HepG2 (cell line): Measurements from ENCODE around the gene ITPR1. TPM values are rescaled to one million over a fixed set of nuclear protein-coding genes. Genes with fewer than 3 reads are reported as not detected.
"Not testable (repeated sequence)": the region's sequence is repeated elsewhere in the genome, so short reads cannot be mapped to it uniquely, and the experiment has no call there.

Experiments
- ATAC-seq: fragments of 200-7000 bp; cut with Tn5 transposase; 3 replicates; pipeline ENCODE4 v1.9.1; 2020; ENCODE audit warnings: mild to moderate bottlenecking, moderate library complexity
- BruUV-seq: library from RNA; stranded (reverse); fragments of 400-500 nt; replicated peaks from 2 replicates; lab custom pipeline; 2021; lab: Mats Ljungman, UMichigan
- CTCF ChIA-PET: fragments of 300-600 bp; formaldehyde crosslinking; extraction: SDS; loops from one replicate; lab custom pipeline; 2021; ENCODE audit warnings: low total read pairs, inconsistent platforms, low intra/inter-chr PET ratio; lab: Yijun Ruan, JAX
- POLR2A ChIA-PET: fragments of 350-600 bp; sonication (Branson Sonifier 250); formaldehyde crosslinking; loops from one replicate; lab custom pipeline; 2020; ENCODE audit warnings: antibody characterized with exemption, inconsistent platforms; lab: Yijun Ruan, JAX
- DNase-seq: peaks from one replicate; pipeline ENCODE4 v3.0.0-alpha.2; 2015; ENCODE audit warnings: low spot score
- FAIRE-seq: peaks from 3 replicates; lab custom pipeline; 2011; peaks lifted over from hg19 to GRCh38; lab: Jason Lieb, UNC
- H2AFZ ChIP-seq: one replicate; pipeline ENCODE4 v1.6.1; 2011; ENCODE audit warnings: low read length, inconsistent platforms
- H3K27ac ChIP-seq: fragments of 300-600 bp; 3 replicates; pipeline ENCODE4 v1.8.0; 2011; ENCODE audit warnings: mixed run types, mild to moderate bottlenecking, mixed read lengths, low read length, inconsistent platforms; ENCODE audit not compliant: insufficient read depth; ENCODE audit errors: extremely low read length
- H3K27me3 ChIP-seq, 2 experiments: fragments of 200-600 bp in 1 of 2; 2 replicates in 1 of 2; 3 replicates in 1 of 2; pipeline versions ENCODE4 v1.6.0 to v1.8.0; 2011; ENCODE audit warnings: low read length in 2 of 2, mild to moderate bottlenecking in 2 of 2, moderate library complexity in 2 of 2, inconsistent platforms in 1 of 2; ENCODE audit not compliant: insufficient read depth in 2 of 2, control insufficient read depth in 1 of 2
- H3K36me3 ChIP-seq, 2 experiments: fragments of 200-600 bp in 1 of 2; replicated peaks in 1 of 2; 2 replicates in 1 of 2; 3 replicates in 1 of 2; pipeline versions ENCODE4 v1.5.1 to v1.8.0; 2011; ENCODE audit warnings: low read length in 2 of 2, inconsistent platforms in 1 of 2; ENCODE audit not compliant: insufficient read depth in 2 of 2, control insufficient read depth in 1 of 2
- H3K4me1 ChIP-seq: 2 replicates; pipeline ENCODE4 v1.5.1; 2012; ENCODE audit warnings: low read length, inconsistent platforms; ENCODE audit not compliant: insufficient read depth
- H3K4me2 ChIP-seq: 2 replicates; pipeline ENCODE4 v1.6.0; 2011; ENCODE audit warnings: low read depth, low read length, inconsistent platforms
- H3K4me3 ChIP-seq, 3 experiments: fragments of 200-600 bp in 1 of 3; sonication (generic), shearing (Covaris generic) in 1 of 3; replicated peaks in 1 of 3; 2 replicates each; pipeline ENCODE4 v1.5.1; 2011 to 2016; ENCODE audit warnings: low read length in 3 of 3, inconsistent platforms in 2 of 3, low read depth in 2 of 3, mild to moderate bottlenecking in 2 of 3, control low read depth in 1 of 3, mixed read lengths in 1 of 3; ENCODE audit not compliant: insufficient read depth in 1 of 3
- H3K79me2 ChIP-seq: one replicate; pipeline ENCODE4 v1.6.1; 2011; ENCODE audit warnings: low read length, inconsistent platforms; ENCODE audit not compliant: insufficient read depth
- H3K9ac ChIP-seq: 2 replicates; pipeline ENCODE4 v1.6.0; 2011; ENCODE audit warnings: mild to moderate bottlenecking, low read depth, low read length, inconsistent platforms; ENCODE audit not compliant: insufficient read depth
- H3K9me3 ChIP-seq: 2 replicates; pipeline ENCODE4 v1.5.1; 2012; ENCODE audit warnings: mild to moderate bottlenecking, low read length
- H4K20me1 ChIP-seq: 2 replicates; pipeline ENCODE4 v1.6.0; 2011; ENCODE audit warnings: inconsistent platforms, mild to moderate bottlenecking, low read length, moderate library complexity; ENCODE audit not compliant: insufficient read depth
- MIER2 ChIP-seq: IDR thresholded peaks from 2 replicates; pipeline ENCODE4 v1.6.1; 2016; ENCODE audit warnings: missing biosample characterization, missing genetic modification reagents
- WGBS: methylation state at CpG from one replicate; pipeline ENCODE4 v1.1.6; 2017; ENCODE audit warnings: low lambda C conversion rate; 5-methylcytosine and 5-hydroxymethylcytosine counted together
- in situ Hi-C: cut with HindIII; loops from 2 replicates; pipeline ENCODE4 v1.10.0; 2017; ENCODE audit warnings: low pct_unique_long_range_greater_than_20kb; ENCODE audit not compliant: extremely low pct_ligation_motif_present
- intact Hi-C: fragments of 100-400 bp; cut with micrococcal nuclease; formaldehyde crosslinking; loops from one replicate; pipeline ENCODE4 v1.10.0; 2022; ENCODE audit not compliant: unreplicated experiment
- polyA plus RNA-seq, 8 experiments: library from polyadenylated mRNA; depleted of rRNA in 3 of 8; stranded (reverse) in 7 of 8; unstranded in 1 of 8; fragments of >200 nt; fragmentation: Illumina TruSeq in 4 of 8; extraction: Trizol in 4 of 8; gene quantifications; 2 replicates each; pipeline versions ENCODE4 v1.2.1 to v1.2.3, GENCODE V29; 2011 to 2016; ENCODE audit warnings: low read depth in 4 of 8, missing spikeins in 1 of 8, mixed read lengths in 1 of 8; ENCODE audit not compliant: insufficient read depth in 1 of 8
- total RNA-seq, 5 experiments: library from RNA; depleted of rRNA; stranded (reverse); fragments of >200 nt; fragmentation: Illumina TruSeq; extraction: Trizol; gene quantifications; 2 replicates each; pipeline ENCODE4 v1.2.3, GENCODE V29; 2016; ENCODE audit warnings: low read depth in 1 of 5

ITPR1 gene
- total and polyA plus RNA-seq, 2 of the 13 experiments (the other 11 are each of a cell fraction or from before 2014, with no cell fraction given), result 10.0 to 11.4 TPM

DNA sequence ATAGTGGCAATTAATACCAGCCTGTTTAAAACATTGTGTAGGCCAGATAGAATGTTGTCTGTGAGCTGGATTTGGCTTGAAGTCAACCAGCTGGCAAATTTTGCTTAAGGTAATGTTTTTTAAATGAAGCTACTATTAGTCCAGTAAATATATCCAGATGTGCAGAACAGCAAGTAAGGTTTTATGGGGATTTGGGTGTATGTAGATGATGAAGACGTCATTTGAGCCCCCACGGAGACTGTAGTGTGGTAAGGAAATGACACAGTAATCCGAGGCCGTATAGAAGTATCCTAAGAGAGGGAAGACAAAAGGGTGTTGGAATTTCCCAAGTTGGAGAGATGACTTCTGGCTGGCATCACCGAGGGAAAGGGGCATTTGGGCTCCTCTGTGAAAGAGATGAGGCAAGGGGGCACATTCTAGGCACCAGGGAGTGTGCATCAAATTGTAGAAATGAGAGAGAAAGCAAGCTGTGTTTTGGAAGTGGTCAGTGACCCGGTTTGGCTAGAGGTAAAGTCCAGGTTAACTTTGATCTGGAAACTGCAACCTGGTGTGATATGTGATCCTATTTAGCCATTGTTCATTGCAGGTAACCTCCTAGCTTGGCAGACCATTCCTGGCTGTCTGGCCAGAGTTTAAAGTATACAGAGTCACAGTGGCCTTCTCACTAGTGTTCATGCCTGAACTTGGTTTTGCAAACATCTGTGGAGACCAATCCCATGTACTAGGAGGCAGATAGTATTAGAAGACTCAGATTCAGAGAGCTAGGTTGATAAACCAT is 104.2 kb downstream of the ITPR1 start:
- in situ Hi-C loops (no loop called here), intact Hi-C loops (no loop called here)
- POLR2A ChIA-PET, result no interaction called here
- Histone ChIP-seq H3K27ac (no peak overlapping the region), H3K4me1 (peaks cover 15% of the 10 kb centered on the region), H3K79me2 (no peaks in the 10 kb centered on the region), H3K36me3 (no peaks in the 10 kb centered on the region), H3K4me3 (no peak overlapping the region), H3K9ac (no peak overlapping the region), H2AFZ (no peak overlapping the region), H3K27me3 (no peaks in the 10 kb centered on the region), H4K20me1 (no peaks in the 10 kb centered on the region), H3K9me3 (no peaks in the 10 kb centered on the region), H3K4me2 (no peak overlapping the region)
- 54% methylated on average over 6 of the region's 6 CpGs for WGBS
- no peak; the same call in 2 of the 3 replicates for ATAC-seq
- BruUV-seq, result no TSS peak
- FAIRE-seq, result no peak
- DNase-seq, result no peak
- CTCF ChIA-PET, result no interaction called here
- no peak for TF ChIP-seq MIER2 (CRISPR knock-in tag)

DNA sequence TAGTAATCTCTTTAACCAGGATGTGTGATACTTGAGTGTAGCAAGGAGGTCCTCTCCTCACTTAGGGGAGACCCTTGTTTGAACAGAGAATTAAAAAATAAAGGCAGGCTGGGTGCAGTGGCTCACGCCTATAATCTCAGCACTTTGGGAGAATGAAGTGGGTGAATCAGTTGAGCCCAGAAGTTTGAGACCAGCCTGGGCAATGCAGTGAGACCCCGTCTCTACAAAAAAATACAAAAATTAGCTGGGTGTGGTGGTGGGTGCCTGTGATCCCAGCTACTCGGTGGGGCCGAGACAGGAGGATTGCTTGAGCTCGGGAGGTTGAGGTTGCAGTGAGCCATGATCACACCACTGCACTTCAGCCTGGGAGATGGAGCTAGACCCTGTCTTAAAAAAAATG is 105.1 kb downstream of the ITPR1 start:
- BruUV-seq, POLR2A ChIA-PET: not testable (repeated sequence)

More for the DNA sequence above, 105.1 kb downstream of the ITPR1 start:
- H3K4me2 ChIP-seq, H3K4me3 ChIP-seq, H3K9me3 ChIP-seq, H3K27me3 ChIP-seq, H3K79me2 ChIP-seq, FAIRE-seq, H4K20me1 ChIP-seq, intact Hi-C loops, ATAC-seq, H3K36me3 ChIP-seq, CTCF ChIA-PET, H3K9ac ChIP-seq, in situ Hi-C loops, DNase-seq, H3K27ac ChIP-seq, H2AFZ ChIP-seq: not testable (repeated sequence)
- WGBS, result 98% methylated on average over 5 of the region's 5 CpGs
- peaks cover 15% of the 10 kb centered on the region for H3K4me1 ChIP-seq
